IPS-NIHi7 (cell line): ENCODE results near the gene ZCCHC2.

Experiments
- DNase-seq: peaks from one replicate; pipeline ENCODE4 v3.0.0; 2012; ENCODE audit warnings: mixed read lengths; ENCODE audit errors: extremely low spot score

ZCCHC2 gene

DNA sequence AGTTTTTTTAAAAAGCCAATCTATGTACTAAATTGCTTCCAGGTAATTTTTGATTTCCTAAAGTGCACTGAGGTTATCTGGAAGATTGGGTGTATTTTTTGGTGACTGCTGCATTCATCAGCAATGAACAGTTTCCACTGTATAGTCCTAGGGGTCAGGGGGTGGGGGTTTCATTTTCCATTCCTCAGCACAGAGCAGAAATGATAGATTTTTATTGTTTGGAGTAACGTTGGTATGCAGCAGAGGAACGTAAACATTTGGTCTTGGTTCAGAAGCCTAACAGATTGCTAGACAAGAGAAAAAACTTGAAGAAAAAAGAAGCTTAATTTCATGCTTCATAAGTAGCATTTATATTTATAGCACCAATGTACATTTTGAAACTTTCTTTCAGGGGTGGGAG lies 54.9 kb downstream of the ZCCHC2 start:
- DNase-seq = no peak

DNA sequence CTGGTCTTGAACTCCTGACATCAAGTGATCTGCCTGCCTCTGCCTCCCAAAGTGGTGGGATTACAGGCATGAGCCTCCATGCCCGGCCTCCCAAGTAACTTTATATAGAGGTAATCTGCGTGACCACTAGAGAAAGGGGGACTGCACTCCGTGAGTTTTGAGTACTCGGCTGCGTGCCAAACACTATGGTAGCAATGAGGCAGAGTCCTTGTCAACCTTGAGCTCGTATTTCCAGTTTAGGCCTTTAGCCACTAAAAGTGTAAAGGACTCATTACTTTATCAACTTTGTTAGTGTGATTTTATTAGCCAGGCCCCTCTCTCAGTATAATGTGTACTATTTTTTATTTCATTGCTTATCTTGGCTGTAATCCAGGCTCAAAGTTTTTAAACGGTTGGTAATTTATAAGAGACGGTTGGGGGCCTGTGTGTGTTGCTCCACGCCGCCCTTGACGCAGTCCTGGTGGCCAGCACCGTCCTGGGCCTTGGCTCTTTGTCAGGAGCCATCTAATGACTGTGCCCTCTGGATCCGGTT lies 56.2 kb downstream of the ZCCHC2 start:
- DNase-seq = no peak

DNA sequence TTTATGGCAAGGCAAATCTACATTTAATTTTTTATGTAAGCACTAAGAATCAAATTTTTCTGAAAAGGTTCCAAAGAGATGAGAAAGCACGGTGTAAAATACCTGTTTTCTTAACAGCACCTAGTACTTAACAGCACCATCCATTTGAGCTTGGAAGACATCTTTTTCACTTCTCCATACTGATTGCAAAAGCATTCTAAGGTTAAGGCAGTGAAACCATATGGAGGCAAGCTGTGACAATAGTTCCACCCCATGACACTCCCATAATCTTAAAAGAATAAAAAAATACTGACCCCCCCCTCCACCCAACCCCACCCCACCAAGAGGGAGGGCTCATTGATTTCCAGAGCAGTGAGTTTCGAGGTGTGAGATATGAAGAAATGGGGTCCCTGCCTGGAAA lies 60.6 kb downstream of the ZCCHC2 start:
- no peak for DNase-seq

DNA sequence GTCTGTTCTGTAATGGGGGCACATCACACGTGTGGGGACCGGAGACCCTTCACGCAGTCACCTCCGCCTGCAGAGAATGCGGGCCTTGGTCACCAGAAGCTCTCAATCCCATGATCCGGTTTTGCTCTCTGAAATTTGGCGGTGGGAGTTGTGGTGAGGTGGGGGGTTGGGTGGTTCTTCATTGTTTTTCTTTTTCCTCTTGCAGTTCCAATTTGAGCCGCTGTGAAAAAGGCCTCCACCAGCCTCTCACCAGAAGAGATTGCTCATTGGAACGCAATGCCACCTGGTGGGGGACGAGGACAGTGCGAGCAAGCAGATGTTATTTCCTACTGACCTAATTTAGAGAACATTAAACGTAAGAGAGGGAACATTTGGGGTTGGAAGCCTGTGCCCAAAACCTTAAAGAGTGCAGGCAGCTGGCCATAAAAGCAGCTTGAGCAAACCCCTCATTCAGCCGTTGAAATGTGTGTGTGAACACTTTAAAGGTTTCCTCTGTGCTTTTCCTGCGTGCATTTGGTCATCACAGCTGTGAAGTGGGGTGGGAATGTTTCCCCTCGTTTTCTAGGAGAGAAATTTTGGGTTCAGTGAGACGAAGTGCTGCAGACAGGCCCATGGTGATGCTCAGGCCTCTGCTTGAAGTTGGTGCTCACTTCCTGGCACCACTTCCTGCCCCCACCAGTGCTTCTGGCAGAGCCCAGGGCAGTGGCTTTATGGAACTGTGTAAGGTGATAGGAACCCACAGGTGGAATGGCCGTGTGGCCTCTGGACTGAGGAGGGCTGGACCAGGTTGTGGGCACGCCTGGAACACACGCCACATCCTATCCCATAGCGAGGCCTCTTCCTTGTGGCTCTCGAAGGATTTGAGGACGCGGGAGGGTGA lies 61.7 kb downstream of the ZCCHC2 start:
- DNase-seq = peak; percentile 93

DNA sequence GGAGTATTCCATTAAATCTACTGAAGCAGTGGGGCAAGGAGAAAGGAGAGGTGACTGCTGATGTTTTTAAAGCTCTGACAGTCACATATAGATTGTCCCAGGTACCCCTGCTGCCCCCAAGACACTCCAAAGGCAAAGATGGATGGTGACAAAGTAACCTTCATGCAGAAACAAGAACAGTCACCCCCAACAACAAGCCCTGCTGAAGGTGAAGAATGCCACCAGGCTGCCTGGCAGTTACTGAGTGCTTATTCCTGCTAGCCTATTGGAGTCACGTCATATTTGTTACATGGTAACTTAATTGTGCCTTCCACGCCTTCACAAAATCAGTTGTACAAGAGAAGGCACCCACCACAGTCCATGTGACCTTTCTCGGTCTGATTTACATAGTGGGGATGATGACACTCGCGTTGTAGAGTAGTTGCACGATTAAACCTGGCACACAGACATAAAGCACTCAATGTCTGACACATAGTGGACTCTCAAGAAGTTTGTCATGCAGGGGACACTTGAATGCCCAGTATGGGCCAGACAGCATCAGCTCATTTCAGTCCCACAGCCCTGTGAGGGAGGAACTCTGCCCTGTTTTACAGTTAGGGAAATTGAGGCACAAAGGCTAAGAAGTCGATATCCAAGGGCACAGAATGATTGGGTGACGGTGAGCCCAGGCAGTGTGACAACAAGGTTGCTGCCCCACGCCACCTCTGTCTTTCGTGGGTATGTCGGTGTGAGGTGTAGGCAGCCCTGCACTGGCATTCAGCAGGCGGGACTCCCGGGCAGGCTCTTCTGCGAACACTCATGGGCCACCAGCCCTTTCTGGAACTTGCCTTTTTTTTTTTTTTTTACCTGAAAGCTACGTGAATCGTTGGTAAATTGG lies 62.7 kb downstream of the ZCCHC2 start:
- DNase-seq = no peak

DNA sequence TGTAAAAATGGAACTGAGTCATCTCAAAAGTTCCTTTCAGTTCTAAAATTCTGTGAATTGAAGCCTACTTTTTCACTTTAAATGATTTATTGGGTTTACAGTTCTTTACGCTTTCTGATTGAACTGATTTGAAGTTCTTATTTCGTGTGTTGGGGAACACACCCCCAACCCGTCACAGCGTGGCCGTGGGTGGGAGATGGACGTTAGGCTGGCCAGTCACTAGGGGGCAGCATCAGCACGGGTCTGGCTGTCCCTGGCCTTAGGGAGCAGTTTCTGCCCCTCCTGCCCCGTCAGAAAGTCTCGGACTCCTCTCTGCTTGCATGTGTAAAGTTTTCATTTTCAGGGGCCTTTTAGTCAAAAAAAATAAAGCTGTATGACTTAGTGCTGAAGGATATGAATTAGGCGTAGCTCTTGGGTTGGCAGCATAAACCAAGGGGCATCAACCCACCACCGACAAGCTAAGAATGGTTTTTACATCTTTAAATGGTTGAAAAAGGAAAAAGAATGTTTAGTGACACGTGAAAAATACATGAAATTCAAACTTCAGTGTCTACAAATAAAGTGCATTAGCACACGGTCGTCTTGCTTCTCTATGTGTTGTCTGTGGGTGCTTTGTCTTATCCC lies 63.4 kb downstream of the ZCCHC2 start:
- DNase-seq = peak; percentile 89

DNA sequence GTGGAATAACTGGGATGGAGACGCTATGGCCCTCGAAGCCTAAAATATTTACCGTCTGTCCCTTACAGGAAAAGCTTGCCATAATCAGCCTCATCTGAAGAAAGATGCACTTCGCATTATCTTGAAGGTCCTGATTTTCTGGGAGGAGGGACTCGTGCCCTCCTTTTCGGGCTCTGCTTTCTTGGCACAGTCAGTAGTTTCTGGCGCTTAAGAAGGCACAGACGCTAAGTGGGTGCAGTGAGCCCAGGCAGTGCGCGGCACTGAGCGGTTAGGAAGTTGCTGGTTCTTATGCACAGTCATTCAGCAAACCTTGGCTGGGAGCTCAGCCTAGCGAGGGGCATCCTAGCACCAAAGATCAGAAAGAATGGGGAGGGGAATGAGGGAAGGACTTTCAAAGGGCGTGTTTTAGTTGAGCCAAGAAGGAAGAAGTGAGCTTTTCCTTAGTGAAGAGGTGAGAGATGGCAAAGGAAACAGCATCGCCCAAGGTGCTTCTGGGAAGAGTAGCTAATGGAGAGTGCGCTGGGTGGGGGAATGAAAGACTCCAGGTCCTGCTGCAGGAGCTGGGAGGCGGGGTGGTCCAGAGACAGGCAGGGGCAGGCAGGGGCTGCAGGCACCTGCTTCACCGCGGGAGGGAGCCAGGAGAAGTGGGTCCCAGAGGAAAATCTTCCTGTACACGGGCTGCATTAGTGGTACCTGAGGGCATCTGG lies 64.1 kb downstream of the ZCCHC2 start:
- DNase-seq = no peak

DNA sequence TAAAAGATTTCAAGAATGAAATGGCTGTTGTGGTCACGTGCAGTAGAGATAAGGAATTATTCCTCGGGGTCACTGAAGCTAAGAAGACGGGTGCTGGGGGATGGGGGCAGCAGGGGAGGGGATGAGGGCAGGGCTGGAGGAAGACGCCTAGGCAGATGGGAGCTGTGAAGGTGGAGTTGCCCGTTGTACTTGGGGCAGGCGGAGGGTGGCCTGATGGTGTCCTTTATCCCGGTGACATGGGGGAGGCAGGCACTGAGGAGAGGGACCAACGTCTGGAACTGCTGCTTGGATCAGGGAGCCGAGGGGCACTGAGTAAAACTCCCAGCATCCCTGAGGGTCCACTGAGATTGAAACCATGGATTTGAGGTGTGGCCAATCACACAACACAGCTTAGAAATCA lies 64.9 kb downstream of the ZCCHC2 start:
- DNase-seq = no peak

DNA sequence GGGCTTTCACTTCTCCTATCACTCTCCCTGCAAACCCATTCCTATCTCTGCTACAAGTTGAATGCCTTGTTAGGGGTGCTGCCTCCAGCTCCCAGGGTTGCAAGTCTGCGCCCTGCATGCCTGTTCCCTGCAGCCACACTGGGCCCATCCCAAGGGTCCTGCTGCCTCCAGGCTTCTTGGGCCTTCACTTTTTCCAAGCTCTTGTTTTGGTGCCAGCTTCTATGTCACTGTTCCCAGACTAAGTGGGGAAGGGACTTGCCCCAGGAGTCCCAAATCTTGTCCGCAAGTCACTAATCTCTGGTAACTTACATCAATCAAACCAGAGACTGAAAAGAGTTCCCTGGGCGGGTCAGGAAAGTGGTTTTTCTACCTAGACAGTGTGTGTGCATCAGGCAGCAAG lies 65.4 kb downstream of the ZCCHC2 start:
- no peak for DNase-seq

DNA sequence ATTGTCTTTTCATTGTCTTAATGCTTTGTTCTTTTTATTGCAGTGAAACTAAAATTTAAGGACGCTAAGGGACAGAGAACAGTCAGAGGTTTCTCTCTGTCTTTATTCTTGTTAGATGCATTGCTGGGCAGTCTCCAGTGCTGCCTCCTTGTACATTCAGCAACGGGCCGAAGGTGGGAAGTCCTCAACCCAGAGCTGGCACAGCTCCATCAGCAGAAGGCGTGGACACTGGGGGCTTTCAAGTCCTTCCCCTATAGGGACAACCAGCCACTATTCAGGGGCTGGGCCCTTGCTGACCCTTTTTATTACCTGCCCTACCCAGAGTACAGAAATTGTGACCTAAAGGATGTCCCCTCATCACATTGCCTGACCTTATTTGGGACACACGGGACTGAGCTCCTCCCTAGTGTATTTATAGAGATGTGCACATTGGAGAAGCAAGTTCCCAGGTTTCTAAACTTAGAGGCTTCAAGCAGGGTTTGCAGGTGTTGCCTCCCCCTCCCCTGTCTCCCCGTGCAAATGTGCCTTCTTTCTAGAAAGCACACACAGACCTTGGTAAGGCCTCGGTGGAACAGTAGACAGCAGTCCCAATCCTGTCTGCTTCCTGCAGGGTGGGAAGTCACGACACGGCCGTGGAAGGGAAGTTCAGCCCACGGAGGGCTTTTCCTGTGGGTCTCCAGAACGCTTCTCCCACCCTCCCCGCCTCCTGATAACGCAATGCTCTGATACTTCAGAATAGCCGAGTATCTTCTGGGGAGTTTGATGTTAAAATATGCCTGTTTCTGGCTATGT lies 68.2 kb downstream of the ZCCHC2 start:
- no peak for DNase-seq

DNA sequence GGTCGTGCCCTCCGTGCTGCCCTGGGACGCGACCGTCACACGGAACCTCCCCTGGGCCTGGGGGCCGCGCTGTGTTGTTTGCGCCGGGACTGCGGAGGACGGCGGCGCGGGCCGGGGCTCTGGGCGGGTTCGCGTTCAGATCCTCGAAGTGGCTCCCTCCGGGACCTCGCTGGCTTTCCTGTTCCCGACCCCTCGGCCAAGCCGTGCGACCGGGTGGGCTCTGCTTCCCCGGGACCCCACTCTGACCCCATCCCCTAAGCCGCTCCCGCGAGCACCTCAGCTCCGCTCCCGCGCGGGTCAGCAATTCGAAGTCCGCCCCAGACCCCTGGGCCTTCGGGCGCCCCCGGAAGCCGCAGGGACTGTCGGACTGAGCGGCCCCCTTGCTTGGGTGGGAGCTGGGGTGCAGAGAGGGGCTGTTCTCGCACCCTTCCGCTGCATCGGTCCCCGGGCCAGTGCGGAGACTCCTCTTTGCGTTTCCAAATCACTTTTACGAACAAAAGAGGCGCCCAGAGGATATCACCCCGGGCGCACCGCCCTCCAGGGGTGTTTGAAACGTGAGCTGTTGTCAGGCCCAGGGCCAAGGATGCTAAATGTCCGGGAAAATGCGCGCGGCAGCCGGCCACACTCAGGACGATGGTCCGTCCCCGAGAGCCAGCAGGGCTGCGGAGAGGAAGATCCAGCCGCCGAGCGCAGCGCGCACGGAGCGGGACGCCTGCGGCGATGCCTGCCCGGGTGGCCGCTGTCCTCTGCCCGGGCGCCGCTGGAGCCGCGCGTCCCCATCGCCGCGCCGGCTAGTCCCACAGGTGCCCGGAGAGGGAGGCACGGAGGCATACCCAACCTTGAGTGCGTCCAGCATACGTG lies 73.5 kb downstream of the ZCCHC2 start:
- peak; percentile 56 for DNase-seq

DNA sequence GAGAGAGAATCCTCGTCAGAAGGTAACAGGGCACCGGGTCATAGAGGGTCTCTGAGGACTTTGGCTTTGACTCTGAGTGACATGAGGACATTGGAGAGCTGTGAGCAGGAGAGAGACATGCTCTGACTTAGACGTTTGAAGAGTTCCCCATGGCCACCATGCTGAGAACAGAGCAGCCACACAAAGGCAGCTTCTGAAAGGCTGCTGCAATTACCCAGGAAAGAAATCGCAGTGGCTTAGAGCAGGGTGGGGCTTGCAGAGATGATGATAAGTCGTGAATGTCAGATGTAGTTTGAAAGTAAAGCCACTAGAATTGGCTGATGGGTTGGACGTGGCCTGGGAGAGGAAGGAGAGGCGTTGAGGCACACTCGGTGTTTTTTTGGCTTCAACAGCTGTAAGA lies 79.0 kb downstream of the ZCCHC2 start:
- DNase-seq = no peak

DNA sequence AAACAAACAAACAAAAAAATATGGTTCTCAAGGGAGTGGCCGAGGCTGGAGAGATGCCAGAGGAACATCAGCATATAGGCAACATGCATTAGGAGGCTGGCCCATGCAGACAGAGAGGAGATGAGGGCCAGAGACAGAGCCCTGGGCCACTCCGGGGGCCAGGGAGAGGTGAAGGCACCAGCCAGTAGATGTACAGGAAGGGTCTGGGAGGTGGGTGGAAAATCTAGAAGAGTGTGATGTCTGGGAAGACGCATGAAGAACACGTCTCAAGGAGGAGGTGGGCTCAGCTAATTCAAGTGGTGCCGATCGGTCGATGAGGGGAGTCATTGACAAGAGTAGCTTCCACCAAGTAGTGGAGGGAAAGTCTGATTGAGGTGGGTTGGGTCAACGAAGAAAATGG lies 79.9 kb downstream of the ZCCHC2 start:
- DNase-seq = no peak

DNA sequence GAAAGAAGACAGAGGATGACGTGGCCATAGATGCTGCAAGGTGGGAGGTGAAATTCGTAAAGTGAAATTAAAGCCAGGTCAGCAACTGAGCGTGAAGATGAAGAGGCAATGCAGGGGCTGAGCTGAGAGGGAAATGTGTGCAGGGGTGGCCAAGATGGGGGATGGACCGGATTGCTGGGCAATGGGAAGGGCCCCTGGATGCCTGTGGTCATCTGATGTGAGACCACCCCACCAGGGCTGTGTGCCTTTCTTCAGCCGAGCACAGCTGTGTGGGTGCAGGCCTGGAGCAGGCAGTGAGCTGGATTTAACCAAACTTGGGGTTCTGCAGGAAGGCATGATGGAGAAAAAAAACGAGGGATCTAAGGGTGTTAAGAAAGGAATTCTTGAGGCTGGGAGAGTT lies 80.4 kb downstream of the ZCCHC2 start:
- DNase-seq = no peak

DNA sequence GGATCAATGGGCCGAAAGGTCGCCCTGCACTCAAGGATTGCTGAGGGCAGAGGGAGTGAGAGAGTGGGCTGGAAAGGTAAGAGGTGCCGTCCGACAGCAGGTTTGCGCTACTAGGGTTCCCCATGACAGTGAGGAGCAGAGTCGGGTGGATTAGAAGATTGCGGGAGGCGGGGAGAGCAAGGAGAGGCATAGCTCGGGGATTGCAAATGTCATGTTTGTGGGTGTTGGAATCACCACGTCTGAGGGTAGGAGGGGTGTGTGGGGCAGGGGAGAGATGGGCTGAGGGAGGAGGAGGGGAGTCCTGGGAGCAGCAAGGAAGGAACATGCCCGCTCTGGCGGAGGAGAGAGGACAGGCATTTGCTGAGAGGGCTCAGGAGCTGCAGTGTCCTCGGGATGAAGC lies 81.2 kb downstream of the ZCCHC2 start:
- no peak for DNase-seq

DNA sequence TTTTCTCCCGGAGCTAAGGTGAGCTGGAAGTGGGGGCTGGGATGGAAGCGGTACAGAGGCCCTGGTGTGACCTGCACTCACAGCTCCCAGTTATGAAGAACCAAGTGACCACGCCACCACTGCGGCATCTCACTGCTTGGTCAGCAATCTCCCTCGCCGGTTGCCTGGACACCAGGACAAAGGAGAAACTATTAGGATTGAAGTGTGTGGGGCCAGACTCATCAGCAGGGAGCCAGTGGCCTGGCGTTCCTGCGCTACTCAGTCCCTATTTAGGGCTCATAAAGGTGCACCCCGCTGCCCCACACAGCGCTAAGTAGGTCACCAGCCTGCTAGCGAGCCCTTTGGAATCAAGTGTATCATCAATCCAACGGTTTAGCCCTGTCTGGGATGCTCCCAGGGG lies 82.9 kb downstream of the ZCCHC2 start:
- DNase-seq = no peak

DNA sequence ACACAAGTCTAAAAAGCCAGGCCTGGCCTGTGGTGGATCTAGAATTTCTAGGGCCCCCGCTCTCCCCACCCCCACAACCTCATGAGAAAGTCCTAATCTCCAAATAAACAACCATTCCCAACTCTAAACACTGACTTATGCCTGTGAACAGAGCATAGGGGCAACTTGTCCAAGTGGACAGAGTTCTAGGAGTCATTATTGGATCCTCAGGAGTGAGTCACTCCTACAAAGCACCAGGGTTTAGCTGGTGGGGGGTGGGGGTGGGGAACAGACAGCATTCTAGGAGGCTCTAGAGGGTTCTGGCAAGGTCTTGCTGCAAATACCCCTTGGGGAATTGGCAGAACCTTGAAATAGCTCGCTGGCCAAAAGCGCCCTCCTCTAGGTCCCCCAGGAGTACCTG lies 83.3 kb downstream of the ZCCHC2 start:
- DNase-seq = no peak

DNA sequence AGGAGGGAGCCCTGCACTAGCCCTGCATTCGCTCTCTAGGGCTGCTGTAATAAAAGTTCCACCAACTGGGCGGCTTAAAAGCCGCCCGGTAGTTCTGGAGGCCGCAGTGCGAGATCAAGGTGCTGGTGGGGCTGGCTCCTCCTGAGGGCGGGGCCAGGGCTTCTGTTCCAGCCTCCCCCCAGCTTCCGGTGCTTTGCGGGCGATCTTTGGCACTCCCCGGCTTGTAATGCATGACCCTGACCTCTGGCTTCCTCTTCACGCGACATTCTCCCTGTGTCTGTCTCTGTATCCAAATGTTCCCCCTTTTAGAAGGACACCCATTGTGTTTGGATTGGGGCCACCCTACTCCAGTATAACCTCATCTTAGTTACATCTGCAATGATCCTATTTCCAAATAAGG lies 84.5 kb downstream of the ZCCHC2 start:
- no peak for DNase-seq

DNA sequence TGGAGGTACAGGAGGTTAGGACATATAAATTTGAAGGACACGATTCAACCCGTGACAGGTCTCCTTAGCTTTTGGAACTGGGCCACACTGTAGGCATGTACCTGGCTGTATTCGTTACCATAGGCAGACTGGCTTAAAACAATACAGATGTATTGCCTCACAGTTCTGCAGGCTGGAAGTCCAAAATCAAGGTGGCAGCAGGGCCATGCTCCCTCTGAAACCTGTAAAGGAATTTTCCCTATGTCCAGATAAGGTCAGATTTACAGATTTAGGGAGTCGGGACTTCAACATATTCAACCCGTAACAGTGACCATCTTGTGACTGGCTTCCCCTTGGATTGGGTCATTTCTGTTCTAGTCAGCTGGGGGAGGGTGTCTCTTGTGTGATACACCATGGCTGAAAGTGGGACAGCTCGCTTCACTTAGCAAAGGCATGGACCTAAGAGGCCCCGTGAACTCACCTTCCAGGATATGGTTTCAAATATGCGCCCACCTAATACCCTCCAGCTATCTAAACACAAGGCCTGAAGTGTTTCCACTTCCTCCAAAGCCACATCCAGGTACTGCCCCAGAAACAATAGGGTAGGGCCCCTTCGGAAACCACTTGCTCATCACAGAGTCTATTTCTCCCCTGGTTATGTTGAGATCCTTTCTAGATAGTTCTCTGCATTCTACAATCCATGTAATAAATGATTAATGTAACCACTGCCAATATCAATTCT lies 85.0 kb downstream of the ZCCHC2 start:
- no peak for DNase-seq
